Lower leg skin (tissue), 3 donors: ENCODE measurements around the gene TES.
A peak's percentile ranks its signal among the peaks of the same experiment; 100 is the strongest.

ENCODE experiments used
- POLR2A ChIP-seq, 2 donors: fragments of 450-650 bp; IDR thresholded peaks; one replicate each; pipeline ENCODE4 v1.6.1; 2016 to 2017; ENCODE audit warnings: antibody characterized with exemption in 2 of 2, mild to moderate bottlenecking in 1 of 2, moderate library complexity in 1 of 2
- TF ChIP-seq, protein P1 (sequence below), 3 donors: fragments of 450-650 bp; IDR thresholded peaks; one replicate each; pipeline ENCODE4 v1.5.1; 2016; ENCODE audit warnings: antibody characterized with exemption in 3 of 3, mild to moderate bottlenecking in 3 of 3, moderate library complexity in 2 of 3

DNA sequence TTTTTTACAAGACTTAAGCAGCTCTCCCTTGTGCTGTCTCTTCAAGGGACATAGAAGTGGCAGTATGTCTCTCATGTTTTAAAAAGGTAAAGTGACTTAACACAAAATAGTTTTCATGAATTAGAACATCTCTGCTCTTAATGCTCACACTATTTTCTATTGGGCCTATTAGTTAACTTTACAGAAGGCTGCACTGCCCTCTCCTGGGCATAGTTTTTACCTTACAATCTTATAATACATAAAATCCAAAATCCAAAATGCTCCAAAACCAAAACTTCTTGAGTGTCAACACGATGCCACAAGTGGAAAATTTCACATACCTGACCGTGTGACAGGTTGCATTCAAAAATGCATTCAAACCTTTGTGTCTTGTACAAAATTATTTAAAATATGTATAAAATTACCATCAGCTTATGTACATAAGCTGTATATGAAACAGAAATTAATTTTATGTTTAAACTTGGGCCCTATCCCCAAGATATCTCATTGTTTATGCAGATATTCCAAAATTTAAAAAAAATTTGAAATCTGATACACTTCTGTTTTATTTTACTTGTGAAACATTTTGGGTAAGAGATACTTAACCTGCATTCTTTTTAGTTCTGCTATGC lies 25.8 kb downstream of the TES start:
- TF ChIP-seq, protein P1, sequence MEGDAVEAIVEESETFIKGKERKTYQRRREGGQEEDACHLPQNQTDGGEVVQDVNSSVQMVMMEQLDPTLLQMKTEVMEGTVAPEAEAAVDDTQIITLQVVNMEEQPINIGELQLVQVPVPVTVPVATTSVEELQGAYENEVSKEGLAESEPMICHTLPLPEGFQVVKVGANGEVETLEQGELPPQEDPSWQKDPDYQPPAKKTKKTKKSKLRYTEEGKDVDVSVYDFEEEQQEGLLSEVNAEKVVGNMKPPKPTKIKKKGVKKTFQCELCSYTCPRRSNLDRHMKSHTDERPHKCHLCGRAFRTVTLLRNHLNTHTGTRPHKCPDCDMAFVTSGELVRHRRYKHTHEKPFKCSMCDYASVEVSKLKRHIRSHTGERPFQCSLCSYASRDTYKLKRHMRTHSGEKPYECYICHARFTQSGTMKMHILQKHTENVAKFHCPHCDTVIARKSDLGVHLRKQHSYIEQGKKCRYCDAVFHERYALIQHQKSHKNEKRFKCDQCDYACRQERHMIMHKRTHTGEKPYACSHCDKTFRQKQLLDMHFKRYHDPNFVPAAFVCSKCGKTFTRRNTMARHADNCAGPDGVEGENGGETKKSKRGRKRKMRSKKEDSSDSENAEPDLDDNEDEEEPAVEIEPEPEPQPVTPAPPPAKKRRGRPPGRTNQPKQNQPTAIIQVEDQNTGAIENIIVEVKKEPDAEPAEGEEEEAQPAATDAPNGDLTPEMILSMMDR (IDR thresholded peaks at IDR 0.05): peak in 1 of 3 donors; percentile 42
- TF ChIP-seq POLR2A (IDR thresholded peaks at IDR 0.05): no peak
